NCI-H345 (cell line): Measurements from ENCODE around the gene OLIG2.

Experiments used
- DNase-seq: peaks from one replicate; lab custom pipeline; 2025; lab: John Stamatoyannopoulos, UW

Gene OLIG2

GRCh38 chr21:33019885-33020557 lies 5.7 kb upstream of the OLIG2 start:
- DNase-seq: no peak

- no peak for DNase-seq
Measured at GRCh38 chr21:33020558-33021100, 5.1 kb upstream of the OLIG2 start.

DNA sequence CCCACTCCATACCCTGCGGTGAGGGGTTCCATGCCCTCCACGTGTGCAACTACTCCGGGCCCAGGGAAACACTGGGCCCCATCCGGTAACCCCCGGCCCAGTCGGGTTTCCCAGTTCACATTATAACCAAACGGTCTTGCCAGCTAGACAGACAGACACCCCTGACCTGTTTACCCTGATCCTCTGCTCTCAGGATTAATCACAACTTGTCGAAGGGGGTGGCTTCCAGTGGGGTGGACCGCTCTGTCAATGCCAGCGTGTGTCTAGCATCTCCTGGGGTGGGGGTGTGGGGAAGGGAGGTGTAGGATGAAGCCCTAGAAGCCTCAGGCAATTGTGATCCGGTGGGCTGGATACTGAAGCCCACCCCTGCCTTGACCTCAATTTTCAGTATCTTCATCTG lies 4.6 kb upstream of the OLIG2 start:
- no peak for DNase-seq

- no peak for DNase-seq
Measured at GRCh38 chr21:33021667-33022066, 4.1 kb upstream of the OLIG2 start.

- no peak for DNase-seq
Measured at GRCh38 chr21:33022489-33022827, 3.3 kb upstream of the OLIG2 start.

DNA sequence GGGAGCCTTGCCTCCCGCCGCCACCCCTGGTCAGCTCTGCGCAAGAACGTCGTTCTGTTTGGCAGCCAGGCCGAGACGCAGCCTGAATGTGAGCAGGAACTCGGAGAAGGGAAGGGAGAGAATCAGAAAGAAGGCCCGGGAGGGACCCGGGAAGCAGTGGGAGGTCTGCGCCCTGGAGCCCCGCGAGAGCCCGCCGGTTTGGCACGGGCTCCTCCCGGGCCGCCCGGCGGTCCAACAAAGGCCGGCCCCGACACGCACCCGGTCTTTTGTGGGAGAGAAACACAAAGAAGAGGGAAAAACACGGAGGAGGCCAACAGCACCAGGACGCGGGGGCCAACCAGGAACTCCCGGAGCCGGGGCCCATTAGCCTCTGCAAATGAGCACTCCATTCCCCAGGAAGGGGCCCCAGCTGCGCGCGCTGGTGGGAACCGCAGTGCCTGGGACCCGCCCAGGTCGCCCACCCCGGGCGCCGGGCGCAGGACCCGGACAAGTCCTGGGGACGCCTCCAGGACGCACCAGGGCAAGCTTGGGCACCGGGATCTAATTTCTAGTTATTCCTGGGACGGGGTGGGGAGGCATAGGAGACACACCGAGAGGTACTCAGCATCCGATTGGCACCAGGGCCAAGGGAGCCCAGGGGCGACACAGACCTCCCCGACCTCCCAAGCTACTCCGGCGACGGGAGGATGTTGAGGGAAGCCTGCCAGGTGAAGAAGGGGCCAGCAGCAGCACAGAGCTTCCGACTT lies 2.7 kb upstream of the OLIG2 start:
- DNase-seq: no peak

- DNase-seq: no peak
Measured at GRCh38 chr21:33023574-33024200, 2.0 kb upstream of the OLIG2 start.

GRCh38 chr21:33024201-33025103 lies 1.3 kb upstream of the OLIG2 start:
- no peak for DNase-seq

- no peak for DNase-seq
Measured at GRCh38 chr21:33025106-33025488, 638 bp upstream of the OLIG2 start.

GRCh38 chr21:33026443-33026858 lies 716 bp downstream of the OLIG2 start:
- DNase-seq: no peak

DNA sequence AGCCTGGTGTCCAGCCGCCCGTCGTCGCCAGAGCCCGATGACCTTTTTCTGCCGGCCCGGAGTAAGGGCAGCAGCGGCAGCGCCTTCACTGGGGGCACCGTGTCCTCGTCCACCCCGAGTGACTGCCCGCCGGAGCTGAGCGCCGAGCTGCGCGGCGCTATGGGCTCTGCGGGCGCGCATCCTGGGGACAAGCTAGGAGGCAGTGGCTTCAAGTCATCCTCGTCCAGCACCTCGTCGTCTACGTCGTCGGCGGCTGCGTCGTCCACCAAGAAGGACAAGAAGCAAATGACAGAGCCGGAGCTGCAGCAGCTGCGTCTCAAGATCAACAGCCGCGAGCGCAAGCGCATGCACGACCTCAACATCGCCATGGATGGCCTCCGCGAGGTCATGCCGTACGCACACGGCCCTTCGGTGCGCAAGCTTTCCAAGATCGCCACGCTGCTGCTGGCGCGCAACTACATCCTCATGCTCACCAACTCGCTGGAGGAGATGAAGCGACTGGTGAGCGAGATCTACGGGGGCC lies 1.2 kb downstream of the OLIG2 start:
- DNase-seq: no peak

DNA sequence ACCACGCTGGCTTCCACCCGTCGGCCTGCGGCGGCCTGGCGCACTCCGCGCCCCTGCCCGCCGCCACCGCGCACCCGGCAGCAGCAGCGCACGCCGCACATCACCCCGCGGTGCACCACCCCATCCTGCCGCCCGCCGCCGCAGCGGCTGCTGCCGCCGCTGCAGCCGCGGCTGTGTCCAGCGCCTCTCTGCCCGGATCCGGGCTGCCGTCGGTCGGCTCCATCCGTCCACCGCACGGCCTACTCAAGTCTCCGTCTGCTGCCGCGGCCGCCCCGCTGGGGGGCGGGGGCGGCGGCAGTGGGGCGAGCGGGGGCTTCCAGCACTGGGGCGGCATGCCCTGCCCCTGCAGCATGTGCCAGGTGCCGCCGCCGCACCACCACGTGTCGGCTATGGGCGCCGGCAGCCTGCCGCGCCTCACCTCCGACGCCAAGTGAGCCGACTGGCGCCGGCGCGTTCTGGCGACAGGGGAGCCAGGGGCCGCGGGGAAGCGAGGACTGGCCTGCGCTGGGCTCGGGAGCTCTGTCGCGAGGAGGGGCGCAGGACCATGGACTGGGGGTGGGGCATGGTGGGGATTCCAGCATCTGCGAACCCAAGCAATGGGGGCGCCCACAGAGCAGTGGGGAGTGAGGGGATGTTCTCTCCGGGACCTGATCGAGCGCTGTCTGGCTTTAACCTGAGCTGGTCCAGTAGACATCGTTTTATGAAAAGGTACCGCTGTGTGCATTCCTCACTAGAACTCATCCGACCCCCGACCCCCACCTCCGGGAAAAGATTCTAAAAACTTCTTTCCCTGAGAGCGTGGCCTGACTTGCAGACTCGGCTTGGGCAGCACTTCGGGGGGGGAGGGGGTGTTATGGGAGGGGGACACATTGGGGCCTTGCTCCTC lies 1.9 kb downstream of the OLIG2 start:
- DNase-seq: no peak

- no peak for DNase-seq
Measured at GRCh38 chr21:33028287-33028670, 2.5 kb downstream of the OLIG2 start.

- no peak for DNase-seq
Measured at GRCh38 chr21:33028773-33029384, 3.1 kb downstream of the OLIG2 start.

DNA sequence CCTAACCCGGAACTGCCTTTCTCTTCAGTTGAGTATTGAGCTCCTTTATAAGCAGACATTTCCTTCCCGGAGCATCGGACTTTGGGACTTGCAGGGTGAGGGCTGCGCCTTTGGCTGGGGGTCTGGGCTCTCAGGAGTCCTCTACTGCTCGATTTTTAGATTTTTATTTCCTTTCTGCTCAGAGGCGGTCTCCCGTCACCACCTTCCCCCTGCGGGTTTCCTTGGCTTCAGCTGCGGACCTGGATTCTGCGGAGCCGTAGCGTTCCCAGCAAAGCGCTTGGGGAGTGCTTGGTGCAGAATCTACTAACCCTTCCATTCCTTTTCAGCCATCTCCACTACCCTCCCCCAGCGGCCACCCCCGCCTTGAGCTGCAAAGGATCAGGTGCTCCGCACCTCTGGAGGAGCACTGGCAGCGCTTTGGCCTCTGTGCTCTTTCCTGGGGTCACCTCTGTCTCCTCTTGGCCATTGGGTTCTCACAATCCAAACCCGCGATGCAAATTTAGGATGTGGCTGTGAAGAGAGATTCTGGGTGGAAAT lies 3.7 kb downstream of the OLIG2 start:
- DNase-seq: no peak

DNA sequence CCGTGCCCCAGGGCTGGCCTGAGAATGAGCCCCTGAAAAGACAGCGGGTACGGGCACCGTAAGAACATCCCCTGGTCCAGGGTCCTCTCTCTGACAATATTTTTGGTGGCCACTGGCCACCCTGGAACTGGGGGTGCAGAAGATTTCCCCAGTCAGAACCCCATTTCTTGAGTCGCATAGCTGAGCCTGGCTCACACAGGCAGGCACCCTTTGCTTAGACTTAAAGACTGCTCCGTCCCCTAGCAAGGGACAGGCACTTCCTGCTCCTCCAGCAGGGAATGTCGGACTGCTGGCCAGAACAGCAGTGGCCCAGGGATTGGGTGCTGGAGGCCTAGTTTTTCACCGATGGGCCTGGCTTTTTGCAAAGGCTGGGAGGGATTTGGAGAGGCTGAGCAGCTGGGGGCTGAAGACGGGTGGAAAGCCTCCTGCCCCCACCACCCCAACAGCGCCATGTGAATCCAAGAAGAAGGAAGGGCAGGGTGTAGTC lies 4.3 kb downstream of the OLIG2 start:
- no peak for DNase-seq

- DNase-seq: no peak
Measured at GRCh38 chr21:33030633-33031032, 4.9 kb downstream of the OLIG2 start.

DNA sequence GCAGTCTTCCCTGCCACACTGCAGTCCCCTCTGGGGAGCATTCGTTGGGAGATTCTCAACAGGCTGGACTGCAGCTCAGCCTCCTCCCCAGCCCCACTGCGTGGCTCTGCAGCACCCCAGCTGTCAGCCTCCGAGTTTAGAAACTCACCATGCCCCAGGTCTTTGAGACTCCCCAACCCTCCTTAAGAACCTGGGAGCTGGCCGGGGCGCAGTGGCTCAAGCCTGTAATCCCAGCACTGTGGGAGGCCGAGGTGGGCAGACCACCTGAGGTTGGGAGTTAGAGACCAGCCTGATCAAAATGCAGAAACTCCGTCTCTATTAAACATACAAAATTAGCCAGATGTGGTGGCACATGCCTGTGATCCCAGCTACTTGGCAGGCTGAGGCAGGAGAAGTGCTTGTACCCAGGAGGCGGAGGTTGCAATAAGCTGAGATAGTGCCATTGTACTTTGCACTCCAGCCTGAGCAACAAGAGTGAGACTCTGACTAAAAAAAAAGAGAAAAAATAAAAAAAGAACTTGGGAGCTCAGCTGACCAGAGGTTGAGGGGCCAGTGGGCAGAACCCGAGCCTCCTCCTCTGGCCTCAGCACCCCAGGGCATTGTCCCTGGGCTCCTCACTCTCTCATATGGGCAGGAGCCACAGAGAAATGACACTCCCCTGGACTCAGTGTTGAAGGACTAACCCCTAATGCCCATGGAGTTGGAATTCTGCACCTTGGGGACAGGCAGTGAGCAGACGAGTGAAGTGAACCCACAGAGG lies 5.6 kb downstream of the OLIG2 start:
- no peak for DNase-seq

- no peak for DNase-seq
Measured at GRCh38 chr21:33032434-33033047, 6.8 kb downstream of the OLIG2 start.
